ENCODE data around the gene LRRC74A.

DNA sequence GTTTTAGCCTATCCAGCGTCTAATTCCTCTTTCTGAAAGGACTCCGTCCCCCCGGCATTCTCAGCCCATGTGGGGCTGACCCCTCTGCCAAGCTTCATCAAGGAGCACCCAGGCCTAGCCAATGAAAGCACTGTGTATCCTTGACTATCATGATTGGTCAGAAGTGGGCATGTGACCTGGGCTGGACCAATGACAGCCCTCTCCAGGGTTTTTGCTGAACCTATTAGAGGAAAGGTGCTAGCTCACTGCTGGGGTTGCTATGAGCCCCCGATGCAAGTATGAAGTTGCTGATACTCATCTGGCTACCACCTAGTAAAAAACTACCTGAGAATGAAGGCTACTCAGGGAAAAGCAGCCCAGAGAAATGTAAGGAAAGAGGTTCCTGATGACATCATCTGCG is 68.1 kb downstream of the LRRC74A start:
- TF ChIP-seq, protein P1, sequence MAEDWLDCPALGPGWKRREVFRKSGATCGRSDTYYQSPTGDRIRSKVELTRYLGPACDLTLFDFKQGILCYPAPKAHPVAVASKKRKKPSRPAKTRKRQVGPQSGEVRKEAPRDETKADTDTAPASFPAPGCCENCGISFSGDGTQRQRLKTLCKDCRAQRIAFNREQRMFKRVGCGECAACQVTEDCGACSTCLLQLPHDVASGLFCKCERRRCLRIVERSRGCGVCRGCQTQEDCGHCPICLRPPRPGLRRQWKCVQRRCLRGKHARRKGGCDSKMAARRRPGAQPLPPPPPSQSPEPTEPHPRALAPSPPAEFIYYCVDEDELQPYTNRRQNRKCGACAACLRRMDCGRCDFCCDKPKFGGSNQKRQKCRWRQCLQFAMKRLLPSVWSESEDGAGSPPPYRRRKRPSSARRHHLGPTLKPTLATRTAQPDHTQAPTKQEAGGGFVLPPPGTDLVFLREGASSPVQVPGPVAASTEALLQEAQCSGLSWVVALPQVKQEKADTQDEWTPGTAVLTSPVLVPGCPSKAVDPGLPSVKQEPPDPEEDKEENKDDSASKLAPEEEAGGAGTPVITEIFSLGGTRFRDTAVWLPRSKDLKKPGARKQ (CRISPR knock-in tag; IDR thresholded peaks at IDR 0.05), result no peak
- TF ChIP-seq ZNF780A (CRISPR knock-in tag; IDR thresholded peaks at IDR 0.05) (no peak), NR1H2 (CRISPR knock-in tag; IDR thresholded peaks at IDR 0.05) (no peak), ZNF76 (CRISPR knock-in tag; IDR thresholded peaks at IDR 0.05; ENCODE audit: borderline replicate concordance) (no peak), CHD4 (IDR thresholded peaks at IDR 0.05; ENCODE audit: insufficient read depth, insufficient replicate concordance, low read depth, low read length, poor library complexity, severe bottlenecking) (no peak), ZBTB1 (CRISPR knock-in tag; IDR thresholded peaks at IDR 0.05; ENCODE audit: borderline replicate concordance, low read depth) (no peak), CREB1 (IDR thresholded peaks at IDR 0.05) (no peak), CREB1 (CRISPR knock-in tag; IDR thresholded peaks at IDR 0.05) (no peak), EZH2 (IDR thresholded peaks at IDR 0.05; ENCODE audit: borderline replicate concordance, low read depth, low read length) (no peak), JUN (IDR thresholded peaks at IDR 0.05; ENCODE audit: borderline replicate concordance, low read depth, low read length) (no peak), JUN (CRISPR knock-in tag; IDR thresholded peaks at IDR 0.05; ENCODE audit: borderline replicate concordance) (no peak), KDM1A (IDR thresholded peaks at IDR 0.05) (no peak)

Data from K562 (cell line).